NOMO-1 treated with dmso at 0.1 percent for 144 hours (cell line): ENCODE data around the gene CHMP4A.
A peak's percentile ranks its signal among the peaks of the same experiment; 100 is the strongest.

Source experiments
- DNase-seq: peaks from one replicate; lab custom pipeline; 2025; ENCODE audit not compliant: unreplicated experiment; lab: John Stamatoyannopoulos, UW

CHMP4A gene

GRCh38 chr14:24196071-24197055 lies 16.9 kb downstream of the CHMP4A start:
- peak; percentile 42 for DNase-seq

GRCh38 chr14:24195186-24196070 lies 17.9 kb downstream of the CHMP4A start, which contains the start of gene TM9SF1:
Gene TM9SF1 (minus strand): TSS chr14:24195441. CDS start chr14:24195019, 422 bp downstream.
- DNase-seq = peak; percentile 84

GRCh38 chr14:24194873-24195185 lies 18.5 kb downstream of the CHMP4A start:
- no peak for DNase-seq

GRCh38 chr14:24194186-24194872 lies 19.0 kb downstream of the CHMP4A start:
- DNase-seq = no peak

GRCh38 chr14:24192933-24193332 lies 20.4 kb downstream of the CHMP4A start:
- no peak for DNase-seq

- no peak for DNase-seq
These were observed 22.9 kb downstream of the CHMP4A start for GRCh38 chr14:24190416-24190815.

- no peak for DNase-seq
These were observed 23.8 kb downstream of the CHMP4A start for GRCh38 chr14:24189460-24189859.

GRCh38 chr14:24189059-24189375 lies 24.3 kb downstream of the CHMP4A start:
- no peak for DNase-seq

GRCh38 chr14:24188251-24189058 lies 24.8 kb downstream of the CHMP4A start, which contains the start of gene IPO4:
Gene IPO4 (minus strand): TSS chr14:24188816. CDS start chr14:24188787, 29 bp downstream.
- DNase-seq = peak; percentile 92

- no peak for DNase-seq
These were observed 25.8 kb downstream of the CHMP4A start for GRCh38 chr14:24187539-24187915.

GRCh38 chr14:24186831-24187538 lies 26.3 kb downstream of the CHMP4A start:
- DNase-seq = no peak

GRCh38 chr14:24185741-24186140 lies 27.5 kb downstream of the CHMP4A start:
- no peak for DNase-seq

- no peak for DNase-seq
These were observed 28.3 kb downstream of the CHMP4A start for GRCh38 chr14:24185026-24185425.

- no peak for DNase-seq
These were observed 29.0 kb downstream of the CHMP4A start for GRCh38 chr14:24184104-24184970.

- no peak for DNase-seq
These were observed 30.2 kb downstream of the CHMP4A start for GRCh38 chr14:24183014-24183481.

- DNase-seq = no peak
These were observed 31.0 kb downstream of the CHMP4A start for GRCh38 chr14:24182110-24182882.

- no peak for DNase-seq
These were observed 31.8 kb downstream of the CHMP4A start for GRCh38 chr14:24181371-24182077.
